ENCODE measurements around the gene ZNF836. TPM values are rescaled to one million over a fixed set of nuclear protein-coding genes. Genes with fewer than 3 reads are reported as not detected.

ZNF836 gene
- total and polyA plus RNA-seq, 2 of the 13 experiments (the other 11 are each of a cell fraction or from before 2014, with no cell fraction given), result 1.6 to 5.3 TPM

GRCh38 chr19:52139252-52140031, 32.0 kb downstream of the ZNF836 start, which contains the start of gene ZNF616 (continued):
- TF ChIP-seq ZNF414 (CRISPR knock-in tag; IDR thresholded peaks at IDR 0.05) (no peak), CC2D1A (CRISPR knock-in tag; IDR thresholded peaks at IDR 0.05) (no peak), SYNCRIP (IDR thresholded peaks at IDR 0.05; ENCODE audit: insufficient read depth, low read depth, low read length) (no peak), ZNF430 (CRISPR knock-in tag; IDR thresholded peaks at IDR 0.05) (0 out of 2 replicates have a peak, but pooled peaks have one; percentile 35), ZNF562 (CRISPR knock-in tag; IDR thresholded peaks at IDR 0.05; ENCODE audit: borderline replicate concordance) (no peak), ZNF879 (CRISPR knock-in tag; IDR thresholded peaks at IDR 0.05) (no peak), ZNF446 (CRISPR knock-in tag; IDR thresholded peaks at IDR 0.05) (no peak), RNF2 (conservative IDR thresholded peaks at IDR 0.05; ENCODE audit: low read depth) (no peak), FOXC1 (CRISPR knock-in tag; IDR thresholded peaks at IDR 0.05; ENCODE audit: borderline replicate concordance) (no peak), ZFP1 (CRISPR knock-in tag; IDR thresholded peaks at IDR 0.05) (no peak), MAFF (IDR thresholded peaks at IDR 0.05; ENCODE audit: low read depth, low read length) (0 out of 2 replicates have a peak, but pooled peaks have one; percentile 4), REXO4 (CRISPR knock-in tag; IDR thresholded peaks at IDR 0.05; ENCODE audit: borderline replicate concordance) (no peak), TBP (CRISPR knock-in tag; IDR thresholded peaks at IDR 0.05) (no peak), ZNF543 (CRISPR knock-in tag; IDR thresholded peaks at IDR 0.05) (peak; percentile 97), ZNF747 (CRISPR knock-in tag; IDR thresholded peaks at IDR 0.05; ENCODE audit: borderline replicate concordance) (no peak), MATR3 (CRISPR knock-in tag; IDR thresholded peaks at IDR 0.05) (no peak), ZNF552 (CRISPR knock-in tag; IDR thresholded peaks at IDR 0.05; ENCODE audit: borderline replicate concordance) (no peak), RARG (CRISPR knock-in tag; IDR thresholded peaks at IDR 0.05; ENCODE audit: low read depth) (peak; percentile 34; the same call in 1 of the 2 replicates), SRY (CRISPR knock-in tag; IDR thresholded peaks at IDR 0.05) (no peak), ZFX (CRISPR knock-in tag; IDR thresholded peaks at IDR 0.05; ENCODE audit: low read depth) (peak; percentile 88), RBFOX2 (IDR thresholded peaks at IDR 0.05; ENCODE audit: low read depth, low read length) (peak; percentile 56; the same call in 1 of the 2 replicates), YY1 (IDR thresholded peaks at IDR 0.05; ENCODE audit: insufficient read depth, insufficient replicate concordance, low read depth, low read length) (peak; percentile 32), BRD4 (CRISPR knock-in tag; IDR thresholded peaks at IDR 0.05) (no peak), FOXO1 (CRISPR knock-in tag; IDR thresholded peaks at IDR 0.05) (no peak), KDM6A (CRISPR knock-in tag; IDR thresholded peaks at IDR 0.05; ENCODE audit: low read depth) (no peak), HDAC6 (IDR thresholded peaks at IDR 0.05; ENCODE audit: low read depth, low read length) (no peak)
- TF ChIP-seq, protein P1, sequence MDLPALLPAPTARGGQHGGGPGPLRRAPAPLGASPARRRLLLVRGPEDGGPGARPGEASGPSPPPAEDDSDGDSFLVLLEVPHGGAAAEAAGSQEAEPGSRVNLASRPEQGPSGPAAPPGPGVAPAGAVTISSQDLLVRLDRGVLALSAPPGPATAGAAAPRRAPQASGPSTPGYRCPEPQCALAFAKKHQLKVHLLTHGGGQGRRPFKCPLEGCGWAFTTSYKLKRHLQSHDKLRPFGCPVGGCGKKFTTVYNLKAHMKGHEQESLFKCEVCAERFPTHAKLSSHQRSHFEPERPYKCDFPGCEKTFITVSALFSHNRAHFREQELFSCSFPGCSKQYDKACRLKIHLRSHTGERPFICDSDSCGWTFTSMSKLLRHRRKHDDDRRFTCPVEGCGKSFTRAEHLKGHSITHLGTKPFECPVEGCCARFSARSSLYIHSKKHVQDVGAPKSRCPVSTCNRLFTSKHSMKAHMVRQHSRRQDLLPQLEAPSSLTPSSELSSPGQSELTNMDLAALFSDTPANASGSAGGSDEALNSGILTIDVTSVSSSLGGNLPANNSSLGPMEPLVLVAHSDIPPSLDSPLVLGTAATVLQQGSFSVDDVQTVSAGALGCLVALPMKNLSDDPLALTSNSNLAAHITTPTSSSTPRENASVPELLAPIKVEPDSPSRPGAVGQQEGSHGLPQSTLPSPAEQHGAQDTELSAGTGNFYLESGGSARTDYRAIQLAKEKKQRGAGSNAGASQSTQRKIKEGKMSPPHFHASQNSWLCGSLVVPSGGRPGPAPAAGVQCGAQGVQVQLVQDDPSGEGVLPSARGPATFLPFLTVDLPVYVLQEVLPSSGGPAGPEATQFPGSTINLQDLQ (CRISPR knock-in tag; IDR thresholded peaks at IDR 0.05), result no peak

All from HepG2 (cell line).